GM20000 (cell line): Measurements from ENCODE around the gene CIB1.

Experiments used
- DNase-seq: peaks from one replicate; pipeline ENCODE4 v3.0.0; 2012; ENCODE audit warnings: low spot score
- TF ChIP-seq, protein P1 (sequence below): IDR thresholded peaks from 2 replicates; pipeline ENCODE4 v1.5.1; 2012; ENCODE audit warnings: mild to moderate bottlenecking, control low read depth; ENCODE audit errors: extremely low read depth, missing control alignments

The CIB1 gene

DNA sequence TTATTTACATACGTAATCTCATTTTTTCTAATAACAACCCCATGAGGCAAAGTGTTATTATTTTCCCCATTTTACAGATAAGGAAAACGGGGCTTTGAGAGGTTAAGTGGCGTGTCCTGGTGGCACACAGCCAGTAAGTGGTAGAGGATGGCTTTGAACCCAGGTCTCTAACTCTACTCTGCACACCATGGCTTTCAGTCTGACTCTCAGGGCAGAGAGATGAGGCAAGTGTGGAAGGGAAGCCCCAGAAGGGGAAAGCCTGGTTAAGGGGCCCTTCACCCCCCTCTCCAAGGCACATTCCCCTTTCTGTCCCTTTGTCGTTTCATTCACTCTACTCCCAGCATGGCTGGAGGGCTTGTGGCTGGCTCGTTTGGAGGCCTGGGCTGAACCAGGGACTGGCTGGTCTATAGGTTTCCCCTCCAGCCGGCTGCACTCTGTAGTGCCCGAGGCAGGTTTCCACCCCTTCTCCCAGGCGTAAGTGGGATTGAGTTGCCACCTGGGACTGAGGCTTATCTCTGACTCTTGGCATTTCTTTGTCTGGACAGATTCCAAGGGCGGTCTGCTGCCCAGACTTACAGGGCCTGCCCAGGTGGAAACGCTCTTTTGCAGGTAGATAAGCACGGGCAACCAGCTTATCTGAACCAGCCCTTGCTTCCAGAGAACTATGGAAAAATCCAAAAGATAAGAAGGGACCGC, 20.5 kb downstream of the CIB1 start:
- TF ChIP-seq, protein P1, sequence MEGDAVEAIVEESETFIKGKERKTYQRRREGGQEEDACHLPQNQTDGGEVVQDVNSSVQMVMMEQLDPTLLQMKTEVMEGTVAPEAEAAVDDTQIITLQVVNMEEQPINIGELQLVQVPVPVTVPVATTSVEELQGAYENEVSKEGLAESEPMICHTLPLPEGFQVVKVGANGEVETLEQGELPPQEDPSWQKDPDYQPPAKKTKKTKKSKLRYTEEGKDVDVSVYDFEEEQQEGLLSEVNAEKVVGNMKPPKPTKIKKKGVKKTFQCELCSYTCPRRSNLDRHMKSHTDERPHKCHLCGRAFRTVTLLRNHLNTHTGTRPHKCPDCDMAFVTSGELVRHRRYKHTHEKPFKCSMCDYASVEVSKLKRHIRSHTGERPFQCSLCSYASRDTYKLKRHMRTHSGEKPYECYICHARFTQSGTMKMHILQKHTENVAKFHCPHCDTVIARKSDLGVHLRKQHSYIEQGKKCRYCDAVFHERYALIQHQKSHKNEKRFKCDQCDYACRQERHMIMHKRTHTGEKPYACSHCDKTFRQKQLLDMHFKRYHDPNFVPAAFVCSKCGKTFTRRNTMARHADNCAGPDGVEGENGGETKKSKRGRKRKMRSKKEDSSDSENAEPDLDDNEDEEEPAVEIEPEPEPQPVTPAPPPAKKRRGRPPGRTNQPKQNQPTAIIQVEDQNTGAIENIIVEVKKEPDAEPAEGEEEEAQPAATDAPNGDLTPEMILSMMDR: no peak
- DNase-seq: no peak

DNA sequence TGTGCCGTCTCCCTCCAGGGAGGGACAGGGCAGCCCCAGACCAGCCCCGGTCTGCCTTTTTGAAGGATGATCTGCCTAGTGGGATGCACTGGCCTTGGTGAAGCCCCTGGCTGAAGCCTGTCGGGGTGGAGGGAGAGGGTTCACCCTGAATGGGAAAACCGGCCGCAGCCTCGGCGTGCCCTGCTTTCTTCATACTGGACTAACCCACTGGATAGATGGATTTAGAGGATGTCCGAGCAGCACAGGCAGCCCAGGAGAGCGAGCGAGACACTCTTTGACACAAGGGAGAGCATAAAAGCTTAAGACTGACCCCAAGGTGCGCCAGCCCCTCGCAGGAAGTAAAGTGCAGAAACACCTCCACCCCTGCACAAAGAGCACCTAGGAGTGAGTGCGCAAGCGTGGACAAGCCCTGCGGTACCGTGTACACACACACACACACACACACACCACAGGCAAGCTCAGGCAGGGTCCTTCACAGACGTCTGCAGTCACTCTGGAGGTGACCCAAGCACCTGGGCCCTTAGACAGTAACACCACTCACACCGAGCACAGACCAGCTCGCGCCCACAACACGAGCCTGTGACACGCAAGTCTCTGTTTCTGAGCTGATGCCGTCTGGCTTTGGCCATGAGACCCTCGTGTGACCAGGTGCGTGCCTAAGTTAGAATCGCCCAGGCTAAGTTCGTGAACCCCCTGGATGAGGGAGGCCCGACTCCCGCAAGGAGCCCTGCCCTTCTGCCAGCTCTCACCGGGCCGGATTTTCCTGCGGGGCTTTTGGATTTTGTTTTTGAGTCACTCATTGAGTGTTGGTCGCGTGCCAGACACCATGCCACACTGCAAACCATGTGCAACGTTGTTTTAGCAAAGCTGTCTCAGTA, 21.3 kb downstream of the CIB1 start:
- DNase-seq: no peak
- TF ChIP-seq, protein P1: no peak

DNA sequence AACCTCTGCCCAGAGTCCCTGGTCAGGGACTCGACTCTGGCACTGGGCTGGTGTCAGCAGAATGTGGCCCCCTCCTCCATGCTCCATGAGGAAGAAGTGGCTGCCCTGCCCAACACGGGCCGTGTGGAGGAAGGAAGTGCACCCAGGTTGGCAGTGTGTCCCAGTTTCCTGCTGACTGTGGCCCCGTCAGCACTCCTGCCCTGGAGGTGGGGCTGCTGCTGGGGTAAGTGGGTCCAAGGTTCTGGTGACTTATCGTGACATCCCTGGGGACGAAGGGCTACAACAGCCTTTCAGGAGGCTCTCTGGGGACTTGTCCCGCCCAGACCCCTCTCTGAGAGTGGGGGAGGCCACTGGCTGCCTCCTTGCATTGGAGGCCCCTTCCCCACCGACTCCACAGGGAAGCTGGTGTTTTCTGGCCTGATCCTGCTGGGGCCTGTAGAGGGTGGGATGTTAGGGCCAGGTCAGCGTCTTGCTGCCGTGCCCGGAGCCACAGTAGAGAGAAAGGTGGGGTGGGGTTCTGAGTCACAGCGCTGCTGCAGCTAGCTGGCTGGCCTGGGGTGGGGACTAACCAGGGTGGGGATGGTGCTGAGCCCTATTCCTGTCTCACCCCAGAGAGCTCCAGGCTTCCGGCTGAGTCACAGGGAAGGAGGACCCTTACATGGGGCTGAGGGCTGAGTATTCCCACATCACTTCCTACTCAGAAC, 22.1 kb downstream of the CIB1 start:
- TF ChIP-seq, protein P1: no peak
- DNase-seq: no peak

DNA sequence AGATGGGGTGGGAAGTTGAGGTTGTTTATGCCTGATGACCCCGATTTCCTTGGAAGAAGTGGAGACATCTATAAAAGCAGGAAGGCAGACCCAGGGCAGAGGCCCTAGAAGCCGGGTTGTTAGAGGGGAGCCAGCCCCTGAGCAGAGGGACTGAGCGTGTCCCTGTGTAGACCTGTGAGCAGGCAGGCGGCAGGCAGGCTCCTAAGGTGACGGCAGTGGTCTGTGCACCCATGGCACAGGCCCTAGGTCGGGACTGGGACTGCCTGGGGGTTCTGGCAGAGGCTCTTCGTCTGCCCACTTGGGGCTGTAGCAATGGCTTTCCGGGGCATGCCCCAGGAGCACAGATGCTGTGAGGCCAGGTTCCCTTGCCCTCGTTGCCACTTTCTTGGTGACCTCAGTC, 22.7 kb downstream of the CIB1 start:
- TF ChIP-seq, protein P1: no peak
- no peak for DNase-seq

DNA sequence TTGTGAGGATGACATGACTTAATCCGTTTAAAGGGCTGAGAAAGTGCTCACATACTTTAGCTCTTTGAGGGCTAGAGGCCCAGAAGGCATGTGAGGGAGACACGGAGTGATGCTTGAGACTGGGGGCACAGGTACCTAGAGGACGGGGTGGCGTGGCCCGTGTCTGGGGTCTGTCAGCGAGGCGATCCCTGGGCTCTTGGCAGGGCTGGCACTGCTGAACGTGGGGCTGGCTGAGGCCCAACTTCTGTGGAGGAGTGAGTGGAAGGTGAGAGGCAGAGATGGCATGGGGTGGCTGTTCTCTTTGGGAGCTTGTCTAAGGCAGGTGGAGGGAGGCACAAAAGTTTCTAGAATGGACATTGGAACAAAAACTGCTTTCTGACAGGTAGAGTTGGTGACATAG, 23.1 kb downstream of the CIB1 start:
- no peak for DNase-seq
- TF ChIP-seq, protein P1: no peak

DNA sequence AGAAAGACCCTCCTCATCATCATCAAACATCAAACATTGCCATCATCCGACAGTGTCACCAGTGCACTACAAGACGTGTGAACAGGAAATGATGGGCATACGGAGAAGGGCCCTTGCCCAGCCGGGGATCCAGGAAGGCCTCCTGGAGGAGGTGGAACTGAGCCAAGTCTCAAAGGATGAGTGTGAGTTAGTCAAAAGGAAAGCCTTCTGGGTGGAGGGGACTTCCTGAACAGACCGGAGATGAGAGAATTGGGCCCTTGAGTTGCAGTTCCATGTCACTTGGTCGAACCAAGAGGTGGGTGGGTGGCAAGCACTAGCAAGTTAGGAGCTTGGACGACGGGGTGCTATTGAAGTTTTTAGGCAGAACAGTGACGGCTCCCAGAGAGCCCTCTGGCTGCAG, 24.1 kb downstream of the CIB1 start:
- TF ChIP-seq, protein P1: no peak
- peak; percentile 78 for DNase-seq

DNA sequence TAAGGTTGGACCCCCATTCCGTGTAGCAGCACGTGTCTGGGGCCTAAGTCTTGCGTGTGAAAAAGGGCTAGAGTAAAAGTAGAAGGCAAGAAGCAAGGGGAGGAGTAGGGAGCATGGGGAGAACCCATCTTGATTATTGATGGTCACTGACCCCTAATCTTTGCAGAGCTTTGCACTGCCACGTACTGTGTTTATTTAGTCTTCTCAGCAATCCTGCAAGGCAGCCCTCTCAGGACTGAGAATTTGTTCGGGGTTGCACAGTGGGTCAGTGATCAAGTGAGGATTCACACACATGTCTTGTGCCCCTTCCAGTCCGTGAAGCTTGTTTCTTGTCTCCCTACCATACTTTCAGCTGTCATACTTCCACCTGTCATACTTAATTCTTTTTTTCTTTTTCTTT, 25.4 kb downstream of the CIB1 start:
- TF ChIP-seq, protein P1: no peak
- no peak for DNase-seq
